Fibroblast of pulmonary artery (primary cell): Measurements from ENCODE around the gene SHISA6.

ENCODE experiments used
- DNase-seq: peaks from one replicate; pipeline ENCODE4 v3.0.0-alpha.2; 2010; ENCODE audit warnings: low read depth
- H3K4me3 ChIP-seq: replicated peaks from 2 replicates; pipeline ENCODE4 v1.5.1; 2011; ENCODE audit warnings: low read depth, mild to moderate bottlenecking, control low read depth, low read length, moderate library complexity
- TF ChIP-seq, protein P1 (sequence below): IDR thresholded peaks from 2 replicates; pipeline ENCODE4 v1.5.1; 2011; ENCODE audit warnings: mild to moderate bottlenecking, control low read depth, low read length, inconsistent platforms; ENCODE audit errors: missing control alignments

SHISA6 gene

DNA sequence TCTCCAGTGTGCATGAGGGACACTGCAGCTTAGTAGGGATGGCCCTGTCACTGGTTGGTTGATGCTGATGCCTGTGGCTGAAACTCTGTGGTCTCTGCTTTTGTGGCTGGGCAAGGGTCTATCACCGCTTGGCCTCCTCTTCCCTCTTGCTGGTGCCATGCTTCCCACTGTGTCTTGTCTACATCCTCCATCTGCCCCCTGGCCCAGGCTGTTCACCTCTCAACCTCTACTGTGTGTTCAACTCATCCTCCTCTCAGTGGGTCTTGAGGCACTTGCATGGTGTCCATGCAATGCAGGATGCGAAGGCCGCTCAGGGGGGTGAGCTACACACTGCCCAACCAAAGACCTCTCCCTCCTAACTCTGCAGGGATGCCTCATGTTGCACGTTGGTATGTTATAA, 19.8 kb upstream of the SHISA6 start:
- no peak overlapping the region for H3K4me3 ChIP-seq
- no peak for DNase-seq
- TF ChIP-seq, protein P1, sequence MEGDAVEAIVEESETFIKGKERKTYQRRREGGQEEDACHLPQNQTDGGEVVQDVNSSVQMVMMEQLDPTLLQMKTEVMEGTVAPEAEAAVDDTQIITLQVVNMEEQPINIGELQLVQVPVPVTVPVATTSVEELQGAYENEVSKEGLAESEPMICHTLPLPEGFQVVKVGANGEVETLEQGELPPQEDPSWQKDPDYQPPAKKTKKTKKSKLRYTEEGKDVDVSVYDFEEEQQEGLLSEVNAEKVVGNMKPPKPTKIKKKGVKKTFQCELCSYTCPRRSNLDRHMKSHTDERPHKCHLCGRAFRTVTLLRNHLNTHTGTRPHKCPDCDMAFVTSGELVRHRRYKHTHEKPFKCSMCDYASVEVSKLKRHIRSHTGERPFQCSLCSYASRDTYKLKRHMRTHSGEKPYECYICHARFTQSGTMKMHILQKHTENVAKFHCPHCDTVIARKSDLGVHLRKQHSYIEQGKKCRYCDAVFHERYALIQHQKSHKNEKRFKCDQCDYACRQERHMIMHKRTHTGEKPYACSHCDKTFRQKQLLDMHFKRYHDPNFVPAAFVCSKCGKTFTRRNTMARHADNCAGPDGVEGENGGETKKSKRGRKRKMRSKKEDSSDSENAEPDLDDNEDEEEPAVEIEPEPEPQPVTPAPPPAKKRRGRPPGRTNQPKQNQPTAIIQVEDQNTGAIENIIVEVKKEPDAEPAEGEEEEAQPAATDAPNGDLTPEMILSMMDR: no peak

GRCh38 chr17:11221721-11222120, 19.3 kb upstream of the SHISA6 start:
- DNase-seq: no peak
- TF ChIP-seq, protein P1: no peak
- H3K4me3 ChIP-seq: no peak overlapping the region

DNA sequence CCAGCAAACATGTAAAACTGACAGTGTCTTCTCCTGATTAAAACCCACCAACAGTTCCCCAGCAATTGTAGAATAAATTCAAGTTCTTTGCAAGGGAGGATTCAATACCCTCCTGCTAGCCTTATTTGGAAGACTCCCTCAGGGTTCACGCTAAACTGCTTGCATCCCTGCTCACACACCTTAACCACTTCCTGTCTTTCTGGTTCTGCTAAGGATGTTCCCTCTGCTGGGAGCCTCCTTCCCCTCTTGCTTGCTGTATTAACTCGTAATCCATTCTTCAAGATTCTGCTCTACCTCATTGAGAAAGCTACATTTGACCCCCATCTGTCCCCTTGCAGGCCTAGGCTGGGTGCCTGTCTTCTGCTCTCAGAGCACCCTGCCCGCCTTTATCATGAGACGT, 2.3 kb upstream of the SHISA6 start:
- DNase-seq: no peak
- no peak overlapping the region for H3K4me3 ChIP-seq
- TF ChIP-seq, protein P1: no peak

DNA sequence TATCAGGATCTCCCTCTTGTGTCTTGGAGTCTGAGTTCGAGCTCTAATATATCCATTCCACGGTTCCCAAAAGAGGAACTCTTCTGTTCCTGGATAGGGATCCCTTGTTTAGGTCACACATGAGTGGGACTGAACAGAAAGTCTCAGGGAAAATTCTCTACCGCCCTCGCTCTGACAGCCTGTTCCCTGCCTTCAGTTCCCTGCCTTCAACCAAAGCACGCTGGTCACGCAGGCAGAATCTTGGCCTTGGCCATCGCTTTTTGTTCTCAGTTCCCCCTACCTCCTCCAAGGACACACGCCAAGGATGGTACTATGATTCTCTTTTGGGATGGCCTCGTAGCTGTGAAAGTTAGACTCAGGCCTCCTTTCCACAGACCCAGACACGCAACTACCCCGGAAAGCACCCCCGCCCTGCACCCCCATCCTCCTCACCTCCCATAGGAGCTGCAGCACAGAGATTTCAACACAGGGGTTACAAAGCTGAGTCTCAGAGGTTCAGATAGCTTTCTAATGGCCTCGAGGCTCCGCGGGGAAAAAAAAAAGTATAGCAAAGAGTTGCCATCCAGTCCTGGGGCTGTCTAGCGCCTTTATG, 1.5 kb upstream of the SHISA6 start:
- no peak for DNase-seq
- no peak overlapping the region for H3K4me3 ChIP-seq
- TF ChIP-seq, protein P1: no peak

DNA sequence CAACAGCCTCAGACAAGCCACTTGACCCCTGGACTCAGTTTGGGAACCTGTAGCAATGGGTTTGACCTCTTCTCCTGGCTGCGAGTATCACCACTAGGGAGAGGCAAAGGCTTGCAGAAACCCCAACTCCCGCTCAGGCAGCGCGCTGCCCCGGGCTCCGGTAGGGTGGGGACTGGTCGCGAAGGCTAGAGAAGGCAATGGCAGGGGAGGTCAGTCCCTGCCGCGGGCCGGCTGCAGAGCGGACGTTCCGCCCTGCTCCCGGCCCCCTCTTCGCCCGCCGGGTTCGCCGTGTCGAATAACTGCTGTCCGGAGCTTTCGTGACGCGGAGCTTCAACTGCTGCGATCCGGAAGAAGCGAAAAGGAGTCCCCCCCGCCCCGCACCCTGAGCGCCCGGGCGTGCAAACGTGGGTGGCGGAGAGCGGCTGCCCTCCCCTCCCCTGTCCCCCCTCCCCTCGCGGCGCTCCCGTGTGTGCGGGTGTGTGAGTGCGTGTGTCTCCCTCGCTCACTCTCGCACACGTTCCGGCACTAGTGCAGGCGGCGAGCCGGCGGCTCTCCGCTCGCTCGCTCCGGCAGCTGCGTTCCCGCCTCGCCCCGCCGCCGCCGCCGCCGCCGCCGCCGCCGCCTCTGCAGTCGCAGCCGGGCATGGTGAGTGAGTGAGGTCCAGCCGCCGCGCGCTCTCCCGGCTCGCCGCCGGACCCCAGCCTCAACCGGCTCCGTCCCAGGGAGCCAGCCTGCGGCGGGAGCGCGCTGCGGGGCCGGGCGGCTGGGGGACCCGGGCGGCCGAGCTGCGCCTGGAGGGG, 772 bp upstream of the SHISA6 start:
- H3K4me3 ChIP-seq: no peak overlapping the region
- no peak for DNase-seq

DNA sequence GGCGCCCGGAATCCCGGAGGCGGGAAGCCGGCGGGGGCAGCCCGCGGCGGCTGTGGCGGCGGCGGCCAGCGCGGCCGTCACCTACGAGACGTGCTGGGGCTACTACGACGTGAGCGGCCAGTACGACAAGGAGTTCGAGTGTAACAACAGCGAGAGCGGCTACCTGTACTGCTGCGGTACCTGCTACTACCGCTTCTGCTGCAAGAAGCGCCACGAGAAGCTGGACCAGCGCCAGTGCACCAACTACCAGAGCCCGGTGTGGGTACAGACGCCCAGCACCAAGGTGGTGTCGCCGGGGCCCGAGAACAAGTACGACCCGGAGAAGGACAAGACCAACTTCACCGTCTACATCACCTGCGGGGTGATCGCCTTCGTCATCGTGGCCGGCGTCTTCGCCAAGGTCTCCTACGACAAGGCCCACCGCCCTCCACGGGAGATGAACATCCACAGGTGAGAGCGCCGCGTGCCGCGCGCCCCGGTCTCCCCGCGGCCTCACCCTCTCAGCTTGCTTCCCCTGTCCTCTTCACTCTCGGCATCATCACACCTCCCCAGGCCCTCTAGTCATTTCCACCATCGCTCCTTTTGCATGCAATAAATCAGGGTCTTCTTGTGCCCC, 706 bp downstream of the SHISA6 start:
- no peak overlapping the region for H3K4me3 ChIP-seq
- TF ChIP-seq, protein P1: no peak
- no peak for DNase-seq

More for the DNA sequence above, 772 bp upstream of the SHISA6 start:
- TF ChIP-seq, protein P1: no peak
